ENCODE results near the gene CYP2B6.
A peak's percentile ranks its signal among the peaks of the same experiment; 100 is the strongest.
"Not testable (repeated sequence)": the region's sequence is repeated elsewhere in the genome, so short reads cannot be mapped to it uniquely, and the experiment has no call there.

CYP2B6 gene

DNA sequence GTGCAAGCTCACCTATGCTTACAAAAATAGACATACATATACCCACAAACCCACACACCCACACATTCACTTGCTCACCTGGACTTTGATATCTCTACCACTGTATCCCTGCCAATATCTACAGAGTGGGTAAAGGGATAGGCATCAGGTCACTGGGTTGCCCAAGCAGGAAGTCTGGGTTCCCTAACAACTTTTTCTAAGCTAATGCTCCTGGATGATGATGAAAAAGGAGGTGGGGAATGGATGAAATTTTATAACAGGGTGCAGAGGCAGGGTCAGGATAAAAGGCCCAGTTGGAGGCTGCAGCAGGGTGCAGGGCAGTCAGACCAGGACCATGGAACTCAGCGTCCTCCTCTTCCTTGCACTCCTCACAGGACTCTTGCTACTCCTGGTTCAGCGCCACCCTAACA lies at the start of gene CYP2B6:
Gene CYP2B6, plus strand, starts transcription at position 311 of the 410 bp plus-strand sequence. Its CDS starts 24 bp downstream, at position 335.
- DNase-seq (ENCODE audit: low spot score) (no peak), FAIRE-seq (no peak)

DNA sequence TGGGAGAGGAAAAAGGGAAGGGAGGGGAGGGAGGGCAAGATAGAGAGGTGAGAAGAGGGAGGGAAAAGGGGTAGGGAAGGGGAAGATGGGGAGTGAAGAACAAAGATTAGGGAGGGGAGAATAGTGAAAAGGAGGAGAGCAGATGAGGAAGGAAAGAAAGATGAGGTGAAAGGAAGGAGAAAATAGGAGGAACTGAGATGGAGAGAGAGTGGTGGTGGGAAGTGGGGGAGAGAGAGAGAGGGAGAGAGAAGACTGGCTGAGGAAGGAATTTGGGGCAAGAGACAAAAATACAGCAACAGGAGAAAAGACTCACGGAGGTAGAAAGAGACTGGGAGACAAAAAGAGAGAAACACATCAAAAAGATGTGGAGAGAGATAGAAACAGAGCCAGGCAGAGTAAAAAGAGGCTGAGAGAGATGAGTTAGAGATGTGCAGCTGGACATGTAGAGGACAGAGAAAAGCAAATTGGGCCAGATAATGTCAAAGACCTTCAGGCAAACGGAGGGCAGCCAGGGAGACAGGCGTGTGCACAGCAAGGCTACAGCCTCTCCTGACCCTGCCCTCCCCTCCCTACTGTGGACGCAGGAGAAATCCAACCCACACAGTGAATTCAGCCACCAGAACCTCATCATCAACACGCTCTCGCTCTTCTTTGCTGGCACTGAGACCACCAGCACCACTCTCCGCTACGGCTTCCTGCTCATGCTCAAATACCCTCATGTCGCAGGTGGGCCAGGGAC lies 49.4 kb upstream of the CYP2B6 start:
- no peak for FAIRE-seq
- DNase-seq (ENCODE audit: low spot score) = no peak

DNA sequence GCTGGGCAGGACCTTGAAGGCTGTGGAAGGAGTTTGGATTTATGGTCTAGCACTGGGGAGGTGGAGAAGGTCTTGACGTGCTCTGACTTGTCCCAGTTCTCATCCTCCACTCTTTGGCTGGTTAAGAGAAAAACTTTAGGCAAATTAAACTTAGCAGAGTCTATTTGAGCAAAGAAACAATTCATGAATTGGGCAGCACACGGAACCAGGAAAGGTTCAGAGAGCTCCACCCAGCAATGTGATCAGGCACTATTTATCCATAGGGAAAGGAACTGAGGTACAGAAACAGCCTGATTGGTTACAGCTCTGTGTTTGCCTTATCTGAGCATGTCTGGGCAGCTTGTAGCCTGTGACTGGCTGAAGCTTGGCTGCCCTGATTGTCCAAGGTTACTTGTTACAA lies 45.4 kb upstream of the CYP2B6 start:
- DNase-seq (ENCODE audit: low spot score) (no peak), FAIRE-seq (no peak)

DNA sequence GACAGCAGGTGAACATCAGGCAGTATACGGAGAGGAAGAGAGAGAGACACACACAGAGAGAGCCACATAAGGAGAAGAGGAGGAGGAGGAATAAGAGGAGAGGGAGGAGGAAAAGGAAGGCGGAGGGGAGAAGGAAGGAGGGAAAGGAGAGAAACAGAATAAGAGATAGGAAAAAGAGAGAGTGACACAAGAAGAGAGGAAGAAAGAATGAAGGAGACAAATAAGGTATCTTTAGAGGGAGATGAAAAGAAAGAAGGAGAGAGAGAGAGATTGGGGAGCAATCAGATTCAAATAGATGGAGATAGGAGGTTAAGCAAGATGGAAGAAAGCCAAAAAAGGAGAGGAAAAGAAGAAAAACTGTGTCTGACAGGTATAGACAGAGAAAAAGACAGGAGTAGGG lies 44.0 kb upstream of the CYP2B6 start:
- DNase-seq (ENCODE audit: low spot score) (no peak), FAIRE-seq (no peak)

DNA sequence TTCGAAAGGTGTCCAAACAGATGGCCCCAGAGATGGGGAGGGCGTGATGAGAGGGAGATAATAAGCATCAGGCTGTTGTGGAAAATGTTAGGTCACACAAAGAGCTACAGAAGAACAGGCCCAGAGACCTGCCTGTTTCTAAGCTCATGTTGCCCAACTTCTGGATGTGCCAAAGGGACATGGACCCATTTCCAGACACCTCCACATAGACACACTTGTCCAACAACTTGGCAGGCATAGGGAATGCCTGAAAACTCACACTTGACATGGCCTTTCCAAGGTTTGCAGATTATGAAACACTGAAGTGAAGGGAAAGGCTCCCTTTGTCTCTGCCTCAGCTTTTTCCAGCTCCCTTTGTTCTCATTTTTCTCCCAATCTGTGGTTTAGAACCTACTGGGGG lies 43.5 kb upstream of the CYP2B6 start:
- DNase-seq (ENCODE audit: low spot score) (no peak), FAIRE-seq (no peak)

DNA sequence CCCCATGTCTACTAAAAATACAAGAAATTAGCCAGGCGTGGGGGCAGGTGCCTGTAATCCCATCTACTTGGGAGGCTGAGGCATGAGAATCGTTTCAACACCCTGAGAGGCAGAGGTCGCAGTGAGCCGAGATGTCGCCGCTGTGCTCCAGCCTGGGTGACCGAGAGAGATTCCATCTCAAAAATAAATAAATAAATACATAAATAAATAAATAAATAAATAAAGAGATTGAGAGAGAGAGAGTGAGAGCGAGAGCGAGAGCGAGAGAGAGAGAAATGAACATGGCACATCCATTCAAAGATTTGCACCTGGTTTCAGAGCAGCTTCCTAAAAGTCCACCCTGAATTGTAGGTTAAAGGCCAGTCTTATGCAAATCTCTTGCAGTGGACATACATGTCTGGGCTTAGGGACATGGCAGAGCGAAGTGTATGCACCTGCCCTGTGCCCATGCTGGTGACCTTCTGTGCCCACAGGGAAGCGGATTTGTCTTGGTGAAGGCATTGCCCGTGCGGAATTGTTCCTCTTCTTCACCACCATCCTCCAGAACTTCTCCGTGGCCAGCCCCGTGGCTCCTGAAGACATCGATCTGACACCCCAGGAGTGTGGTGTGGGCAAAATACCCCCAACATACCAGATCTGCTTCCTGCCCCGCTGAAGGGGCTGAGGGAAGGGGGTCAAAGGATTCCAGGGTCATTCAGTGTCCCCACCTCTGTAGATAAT lies 42.3 kb upstream of the CYP2B6 start:
- FAIRE-seq (no peak), DNase-seq (ENCODE audit: low spot score) (no peak)

DNA sequence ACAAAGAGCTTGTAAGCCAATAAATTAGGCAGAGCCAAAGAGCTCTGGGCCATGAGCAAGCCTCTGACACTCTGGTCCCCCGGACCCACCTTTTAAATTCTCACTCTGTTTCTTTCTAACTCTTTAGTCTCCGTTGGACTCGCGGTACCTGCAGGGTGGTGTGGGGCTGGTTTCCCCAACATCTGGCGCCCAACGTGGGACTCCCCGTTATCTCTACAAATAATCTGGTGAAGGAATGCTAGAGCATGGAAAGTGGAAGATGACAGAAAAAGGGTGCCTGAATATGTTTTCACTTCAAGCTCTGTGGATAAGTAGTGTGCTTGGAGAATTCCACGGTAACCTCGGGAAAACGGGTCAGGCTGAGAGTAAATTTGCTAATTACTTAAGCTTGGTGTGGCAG lies 36.5 kb upstream of the CYP2B6 start:
- FAIRE-seq = no peak

DNA sequence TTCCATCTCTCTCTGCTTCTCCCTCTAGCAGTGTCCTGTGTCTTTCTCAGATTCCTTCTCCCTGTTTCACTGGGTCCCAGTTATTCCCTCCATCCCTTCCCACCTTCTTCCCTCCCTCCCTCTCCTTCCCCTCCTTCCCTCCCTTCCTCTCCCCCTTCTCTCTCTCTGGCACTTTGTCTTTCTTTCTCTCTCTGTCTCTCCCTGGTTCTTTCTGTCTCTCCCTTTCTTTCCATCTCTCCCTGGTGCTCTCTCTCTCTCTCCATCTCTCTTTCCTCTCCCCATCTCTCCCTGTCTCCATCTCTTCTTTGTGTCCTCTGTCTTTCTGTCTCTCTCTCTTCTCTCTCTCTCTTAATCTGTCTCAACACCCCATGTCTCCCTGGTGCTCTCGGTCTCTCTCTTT lies 31.7 kb upstream of the CYP2B6 start:
- DNase-seq (ENCODE audit: low spot score) (no peak), FAIRE-seq (no peak)

More for the DNA sequence above, 36.5 kb upstream of the CYP2B6 start:
- DNase-seq (ENCODE audit: low spot score) = no peak

DNA sequence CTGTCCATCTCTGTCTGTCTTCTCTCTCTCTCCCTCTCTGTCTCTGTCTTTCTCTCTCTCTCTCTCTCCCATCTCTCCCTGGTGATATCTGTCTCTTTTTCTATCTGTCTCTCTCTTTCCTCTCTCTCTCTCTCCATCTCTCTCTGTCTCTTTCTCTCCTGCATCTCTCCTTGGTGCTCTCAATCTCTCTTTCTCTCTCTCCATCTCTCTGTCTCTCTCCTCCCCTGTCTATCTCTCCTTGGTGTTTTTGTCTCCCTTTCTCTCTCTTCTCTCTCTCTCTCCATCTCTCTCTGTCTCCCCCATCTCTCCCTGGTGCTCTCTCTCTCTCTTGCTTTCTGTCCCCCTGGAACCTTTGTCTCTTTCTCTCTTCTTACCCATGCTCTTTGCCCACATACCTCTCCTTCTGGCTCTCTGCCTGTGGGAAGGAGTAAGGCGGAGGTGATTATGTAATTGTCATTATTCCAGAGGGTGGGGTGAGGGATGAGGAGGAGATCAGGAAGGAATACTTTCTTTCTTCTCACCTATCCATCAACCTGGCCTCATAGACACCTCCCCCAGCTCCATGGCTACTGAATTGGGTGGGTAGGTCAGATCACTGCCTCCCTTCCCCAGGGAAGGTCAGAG lies 30.9 kb upstream of the CYP2B6 start:
- no peak for DNase-seq (ENCODE audit: low spot score)
- no peak for FAIRE-seq

DNA sequence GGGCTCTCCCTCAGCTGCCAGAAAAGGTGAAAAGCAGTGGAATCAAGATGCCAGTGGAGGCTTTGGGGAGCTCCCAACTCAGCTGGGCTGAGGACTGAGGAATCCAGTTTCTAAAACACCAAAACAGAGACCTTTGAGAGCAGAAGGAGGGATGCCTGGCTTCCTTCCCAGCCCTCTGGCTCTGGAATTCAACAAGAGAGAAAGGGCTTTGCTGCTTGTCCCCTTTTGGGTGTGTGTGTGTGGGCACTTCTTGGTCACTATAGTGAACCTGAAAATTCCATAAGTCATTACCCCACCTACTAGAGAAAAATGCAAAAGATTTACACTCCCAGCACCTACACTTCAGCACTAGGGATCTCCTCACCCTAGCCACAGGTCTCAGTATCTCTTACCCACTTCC lies 30.3 kb upstream of the CYP2B6 start:
- no peak for FAIRE-seq
- no peak for DNase-seq (ENCODE audit: low spot score)

DNA sequence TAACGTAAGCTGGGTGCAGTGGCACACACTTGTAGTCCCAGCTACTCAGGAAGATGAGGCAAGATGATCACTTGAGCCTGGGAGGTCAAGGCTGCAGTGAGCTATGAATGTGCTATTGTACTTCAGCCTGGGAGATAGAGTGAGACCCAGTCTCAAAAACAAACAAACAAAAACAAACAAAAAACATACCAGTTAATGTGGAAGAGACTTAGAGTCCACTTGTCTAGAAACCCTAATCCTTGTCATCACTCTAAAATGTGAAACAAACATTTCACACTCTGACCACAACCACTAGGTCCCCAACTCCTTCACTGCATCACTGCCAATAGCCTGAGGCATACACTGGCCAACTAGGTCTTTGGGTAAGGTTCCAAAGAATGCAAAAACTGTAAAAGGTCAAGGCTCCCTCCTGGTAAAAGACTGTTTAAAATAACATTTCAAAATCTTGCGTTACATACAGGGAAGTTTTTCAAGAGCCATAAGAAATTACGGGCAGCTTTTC lies 28.6 kb upstream of the CYP2B6 start:
- FAIRE-seq (no peak), DNase-seq (ENCODE audit: low spot score) (no peak)

DNA sequence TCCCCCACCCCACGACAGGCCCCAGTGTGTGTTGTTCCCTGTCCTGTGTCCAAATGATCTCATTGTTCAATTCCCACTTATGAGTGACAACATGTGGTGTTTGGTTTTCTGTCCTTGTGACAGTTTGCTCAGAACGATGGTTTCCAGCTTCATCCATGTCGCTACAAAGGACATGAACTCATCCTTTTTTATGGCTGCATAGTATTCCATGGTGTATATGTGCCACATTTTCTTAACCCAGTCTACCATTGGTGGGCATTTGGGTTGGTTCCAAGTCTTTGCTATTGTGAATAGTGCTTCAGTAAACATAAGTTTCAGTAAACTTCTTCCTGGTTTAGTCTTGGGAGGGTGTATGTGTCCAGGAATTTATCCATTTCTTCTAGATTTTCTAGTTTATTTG lies 26.7 kb upstream of the CYP2B6 start:
- not testable (repeated sequence) for DNase-seq (ENCODE audit: low spot score); FAIRE-seq

DNA sequence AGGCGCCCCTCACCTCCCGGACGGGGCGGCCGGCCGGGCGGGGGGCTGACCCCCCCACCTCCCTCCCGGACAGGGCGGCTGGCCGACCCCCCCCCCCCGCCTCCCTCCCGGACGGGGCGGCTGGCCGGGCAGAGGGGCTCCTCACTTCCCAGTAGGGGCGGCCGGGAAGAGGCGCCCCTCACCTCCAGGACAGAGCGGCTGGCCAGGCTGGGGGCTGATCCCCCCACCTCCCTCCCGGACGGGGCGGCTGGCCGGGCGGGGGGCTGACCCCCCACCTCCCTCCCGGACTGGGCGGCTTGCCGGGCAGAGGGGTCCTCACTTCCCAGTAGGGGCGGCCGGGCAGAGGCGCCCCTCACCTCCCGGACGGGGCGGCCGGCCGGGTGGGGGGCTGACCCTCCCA lies 25.7 kb upstream of the CYP2B6 start:
- FAIRE-seq; DNase-seq (ENCODE audit: low spot score): not testable (repeated sequence)

DNA sequence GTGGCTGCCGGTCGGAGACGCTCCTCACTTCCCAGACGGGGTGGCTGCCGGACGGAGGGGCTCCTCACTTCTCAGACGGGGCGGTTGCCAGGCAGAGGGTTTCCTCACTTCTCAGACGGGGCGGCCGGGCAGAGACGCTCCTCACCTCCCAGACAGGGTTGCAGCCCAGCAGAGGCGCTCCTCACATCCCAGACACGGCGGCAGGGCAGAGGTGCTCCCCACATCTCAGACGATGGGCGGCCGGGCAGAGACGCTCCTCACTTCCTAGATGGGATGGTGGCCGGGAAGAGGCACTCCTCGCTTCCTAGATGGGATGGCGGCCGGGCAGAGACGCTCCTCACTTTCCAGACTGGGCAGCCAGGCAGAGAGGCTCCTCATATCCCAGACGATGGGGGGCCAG lies 24.5 kb upstream of the CYP2B6 start:
- DNase-seq (ENCODE audit: low spot score); FAIRE-seq: not testable (repeated sequence)

DNA sequence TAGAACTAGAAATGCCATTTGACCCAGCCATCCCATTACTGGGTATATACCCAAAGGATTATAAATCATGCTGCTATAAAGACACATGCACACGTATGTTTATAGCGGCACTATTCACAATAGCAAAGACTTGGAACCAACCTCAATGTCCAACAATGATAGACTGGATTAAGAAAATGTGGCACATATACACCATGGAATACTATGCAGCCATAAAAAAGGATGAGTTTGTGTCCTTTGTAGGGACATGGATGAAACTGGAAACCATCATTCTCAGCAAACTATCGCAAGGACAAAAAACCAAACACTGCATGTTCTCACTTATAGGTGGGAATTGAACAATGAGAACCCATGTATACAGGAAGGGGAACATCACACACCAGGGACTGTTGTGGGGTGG lies 23.0 kb upstream of the CYP2B6 start:
- not testable (repeated sequence) for FAIRE-seq; DNase-seq (ENCODE audit: low spot score)

DNA sequence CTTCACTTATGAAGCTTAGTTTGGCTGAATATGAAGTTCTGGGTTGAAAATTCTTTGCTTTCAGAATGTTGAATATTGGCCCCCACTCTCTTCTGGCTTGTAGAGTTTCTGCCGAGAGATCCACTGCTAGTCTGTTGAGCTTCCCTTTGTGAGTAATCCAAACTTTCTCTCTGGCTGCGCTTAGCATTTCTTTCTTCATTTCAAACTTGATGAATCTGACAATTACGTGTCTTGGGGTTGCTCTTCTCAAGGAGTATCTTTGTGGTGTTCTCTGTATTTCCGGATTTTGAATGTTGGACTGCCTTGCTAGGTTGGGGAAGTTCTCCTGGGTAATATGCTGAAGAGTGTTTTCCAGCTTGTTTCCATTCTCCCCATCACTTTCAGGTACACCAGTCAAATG lies 21.4 kb upstream of the CYP2B6 start:
- DNase-seq (ENCODE audit: low spot score); FAIRE-seq: not testable (repeated sequence)

DNA sequence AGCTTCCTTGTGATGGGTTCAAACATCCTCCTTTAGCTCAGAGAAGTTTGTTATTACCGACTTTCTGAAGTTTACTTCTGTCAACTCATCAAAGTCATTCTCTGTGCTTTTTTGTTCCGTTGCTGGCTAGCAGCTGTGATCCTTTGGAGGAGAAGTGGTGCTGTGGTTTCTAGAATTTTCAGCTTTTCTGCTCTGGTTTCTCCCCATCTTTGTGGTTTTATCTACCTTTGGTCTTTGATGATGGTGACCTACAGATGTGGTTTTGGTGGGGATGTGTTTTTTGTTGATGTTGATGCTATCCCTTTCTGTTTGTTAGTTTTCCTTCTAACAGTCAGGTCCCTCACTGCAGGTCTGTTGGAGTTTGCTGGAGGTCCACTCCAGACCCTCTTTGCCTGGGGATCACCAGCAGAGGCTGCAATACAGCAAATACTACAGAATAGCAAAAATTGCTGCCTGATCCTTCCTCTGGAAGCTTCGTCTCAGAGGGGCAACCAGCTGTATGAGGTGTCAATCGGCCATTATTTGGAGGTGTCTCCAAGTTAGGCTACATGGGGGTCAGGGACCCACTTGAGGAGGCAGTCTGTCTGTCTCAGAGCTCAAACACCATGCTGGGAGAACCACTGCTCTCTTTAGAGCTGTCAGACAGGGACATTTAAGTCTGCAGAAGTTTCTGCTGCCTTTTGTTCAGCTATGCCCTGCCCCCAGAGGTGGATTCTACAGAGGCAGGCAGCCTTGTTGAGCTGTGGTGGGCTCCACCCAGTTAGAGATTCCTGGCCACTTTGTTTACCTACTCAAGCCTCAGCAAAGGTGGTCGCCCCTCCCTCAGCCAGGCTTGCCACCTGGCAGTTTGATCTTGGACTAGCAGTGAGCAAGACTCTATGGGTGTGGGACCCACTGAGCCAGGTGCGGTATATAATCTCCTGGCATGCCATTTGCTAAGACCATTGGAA lies 20.4 kb upstream of the CYP2B6 start:
- not testable (repeated sequence) for FAIRE-seq; DNase-seq (ENCODE audit: low spot score)

DNA sequence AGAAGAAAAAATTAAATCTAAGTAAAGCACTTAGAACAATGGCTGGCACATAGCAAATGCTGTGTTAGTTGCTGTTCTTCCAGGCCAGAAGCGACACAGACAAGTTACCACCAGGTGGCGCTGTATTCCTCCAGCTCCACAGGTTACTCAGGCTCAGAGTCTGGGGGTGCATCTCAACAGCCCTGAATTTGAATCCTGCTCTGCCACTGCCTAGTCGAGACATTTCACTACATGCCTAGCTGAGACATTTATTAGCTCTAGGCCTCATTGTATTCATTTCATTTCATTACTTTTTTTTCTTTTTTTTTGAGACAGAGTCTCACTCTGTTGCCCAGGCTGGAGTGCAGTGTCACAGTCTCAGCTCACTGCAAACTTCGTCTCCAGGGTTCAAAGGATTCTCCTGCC lies 16.4 kb upstream of the CYP2B6 start:
- FAIRE-seq (no peak), DNase-seq (ENCODE audit: low spot score) (peak; percentile 75)

DNA sequence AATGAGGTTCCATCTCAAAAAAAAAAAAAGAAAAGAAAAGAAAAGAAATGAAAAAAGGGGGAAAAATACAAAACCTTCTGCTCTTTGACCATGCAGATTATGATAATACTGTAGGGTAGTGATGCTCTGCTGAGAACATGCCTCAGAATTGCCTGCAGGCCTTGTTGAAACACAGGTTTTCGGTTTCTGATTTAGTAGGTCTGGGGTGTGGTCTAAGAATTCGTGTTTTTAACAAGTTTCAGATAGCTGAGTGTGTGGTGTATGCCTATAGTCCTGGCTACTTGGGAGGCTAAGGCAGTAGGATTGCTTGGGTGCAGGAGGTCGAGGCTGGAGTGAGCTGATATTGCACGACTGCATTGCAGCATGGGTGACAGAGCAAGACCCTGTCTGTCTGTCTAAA lies 14.9 kb upstream of the CYP2B6 start:
- DNase-seq (ENCODE audit: low spot score) (no peak), FAIRE-seq (no peak)

DNA sequence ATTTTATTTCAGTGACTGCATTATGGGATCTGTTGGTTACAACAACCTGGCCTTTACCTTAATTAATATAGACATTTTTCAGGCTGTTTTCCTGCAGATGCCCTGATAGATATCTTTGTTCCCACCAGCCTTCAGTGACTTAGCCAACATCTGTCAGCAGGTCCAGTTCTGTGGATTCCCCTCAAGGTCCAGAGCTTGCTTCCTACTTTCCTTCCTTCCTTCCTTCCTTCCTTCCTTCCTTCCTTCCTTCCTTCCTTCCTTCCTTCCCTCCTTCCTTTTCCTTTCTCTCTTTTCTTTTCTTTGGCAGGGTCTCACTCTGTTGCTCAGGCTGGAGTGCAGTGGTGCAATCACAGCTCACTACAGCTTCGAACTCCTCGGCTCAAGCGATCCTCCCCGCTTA lies 14.4 kb upstream of the CYP2B6 start:
- DNase-seq (ENCODE audit: low spot score) (no peak), FAIRE-seq (no peak)

DNA sequence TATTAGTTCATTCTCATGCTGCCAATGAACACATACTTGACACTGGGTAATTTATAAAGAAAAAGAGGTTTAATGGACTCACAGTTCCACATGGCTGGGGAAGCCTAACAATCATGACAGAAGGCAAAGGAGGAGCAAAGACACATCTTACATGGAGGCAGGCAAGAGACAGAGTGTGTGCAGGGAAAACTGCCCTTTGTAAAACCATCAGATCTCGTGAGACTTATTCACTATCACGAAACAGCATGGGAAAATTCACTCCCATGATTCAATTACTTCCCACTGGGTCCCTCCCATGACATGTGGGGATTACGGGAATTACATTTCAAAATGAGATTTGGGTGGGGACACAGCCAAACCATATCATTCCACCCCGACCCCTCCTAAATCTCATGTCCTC lies 11.3 kb upstream of the CYP2B6 start:
- not testable (repeated sequence) for DNase-seq (ENCODE audit: low spot score); FAIRE-seq
